ENCODE results near the gene TNRC6A. TPM values are rescaled to one million over a fixed set of nuclear protein-coding genes. Genes with fewer than 3 reads are reported as not detected.

Gene TNRC6A
- total and polyA plus RNA-seq, 2 of the 13 experiments (the other 11 are each of a cell fraction or from before 2014, with no cell fraction given) = 30.9 to 43.6 TPM

GRCh38 chr16:24731722-24732419 is 2.4 kb downstream of the TNRC6A start (continued):
- no peak for TF ChIP-seq ZNF597 (CRISPR knock-in tag; IDR thresholded peaks at IDR 0.05)
- TF ChIP-seq ZNF572 (CRISPR knock-in tag; IDR thresholded peaks at IDR 0.05) = no peak
- TF ChIP-seq PRDM4 (CRISPR knock-in tag; IDR thresholded peaks at IDR 0.05; ENCODE audit: borderline replicate concordance) = no peak
- TF ChIP-seq NR2F6 (IDR thresholded peaks at IDR 0.05) = peak; percentile 63
- peak; percentile 63; the same call in 1 of the 2 replicates for TF ChIP-seq NR2F6 (CRISPR knock-in tag; IDR thresholded peaks at IDR 0.05)
- TF ChIP-seq ZNF121 (CRISPR knock-in tag; IDR thresholded peaks at IDR 0.05) = no peak
- no peak for TF ChIP-seq MAF1 (CRISPR knock-in tag; IDR thresholded peaks at IDR 0.05; ENCODE audit: borderline replicate concordance)
- no peak; the same call in 1 of the 2 replicates for TF ChIP-seq ISL2 (CRISPR knock-in tag; IDR thresholded peaks at IDR 0.05)
- TF ChIP-seq ZNF530 (CRISPR knock-in tag; IDR thresholded peaks at IDR 0.05; ENCODE audit: low read depth) = no peak
- no peak for TF ChIP-seq JARID2 (CRISPR knock-in tag; IDR thresholded peaks at IDR 0.05; ENCODE audit: insufficient replicate concordance)
- no peak for TF ChIP-seq CHCHD3 (CRISPR knock-in tag; IDR thresholded peaks at IDR 0.05)
- peak; percentile 29; the same call in 1 of the 2 replicates for TF ChIP-seq CREM (IDR thresholded peaks at IDR 0.05)
- TF ChIP-seq CREM (CRISPR knock-in tag; IDR thresholded peaks at IDR 0.05) = no peak
- no peak for TF ChIP-seq ZNF550 (CRISPR knock-in tag; IDR thresholded peaks at IDR 0.05; ENCODE audit: borderline replicate concordance)
- no peak for TF ChIP-seq PRDM15 (CRISPR knock-in tag; IDR thresholded peaks at IDR 0.05)
- TF ChIP-seq ZNF367 (CRISPR knock-in tag; IDR thresholded peaks at IDR 0.05; ENCODE audit: borderline replicate concordance) = no peak
- TF ChIP-seq ZNF232 (CRISPR knock-in tag; IDR thresholded peaks at IDR 0.05; ENCODE audit: borderline replicate concordance) = no peak
- peak; percentile 41; the same call in 1 of the 2 replicates for TF ChIP-seq KDM2A (CRISPR knock-in tag; IDR thresholded peaks at IDR 0.05; ENCODE audit: borderline replicate concordance, low read depth)
- TF ChIP-seq BCL6 (CRISPR knock-in tag; IDR thresholded peaks at IDR 0.05) = peak; percentile 80
- no peak for TF ChIP-seq ZBTB39 (CRISPR knock-in tag; IDR thresholded peaks at IDR 0.05)
- no peak for TF ChIP-seq ZNF543 (CRISPR knock-in tag; IDR thresholded peaks at IDR 0.05)
- TF ChIP-seq FOXA3 (CRISPR knock-in tag; IDR thresholded peaks at IDR 0.05) = peak; percentile 48
